ENCODE measurements around the gene RASSF1. TPM values are rescaled to one million over a fixed set of nuclear protein-coding genes. Genes with fewer than 3 reads are reported as not detected.

The RASSF1 gene
- total RNA-seq, 1 donor from 2014 or later = 11.4 TPM

- Histone ChIP-seq H3K4me3 (no peak overlapping the region), H3K4me1 (peaks cover 84% of the 10 kb centered on the region), H3K27ac (replicated peaks) (peak overlapping the region; percentile 99), H3K9me3 (replicated peaks) (no peaks in the 10 kb centered on the region), H3K36me3 (peaks cover 31% of the 10 kb centered on the region), H3K27me3 (ENCODE audit: low read depth) (no peaks in the 10 kb centered on the region)
- DNase-seq = no peak
- no peak for TF ChIP-seq CTCF (IDR thresholded peaks at IDR 0.05; ENCODE audit: borderline replicate concordance)
- intact Hi-C loops (cut with micrococcal nuclease) = no loop called here
These were observed 15.5 kb downstream of the RASSF1 start for GRCh38 chr3:50325113-50325480.

GRCh38 chr3:50324351-50325112, 16.1 kb downstream of the RASSF1 start:
- H3K4me3 ChIP-seq = peak overlapping the region; percentile 86
- peaks cover 90% of the 10 kb centered on the region for H3K4me1 ChIP-seq
- peak; percentile 92 for TF ChIP-seq CTCF (IDR thresholded peaks at IDR 0.05; ENCODE audit: borderline replicate concordance)
- H3K27ac ChIP-seq (replicated peaks) = peak overlapping the region; percentile 99
- peaks cover 31% of the 10 kb centered on the region for H3K36me3 ChIP-seq
- intact Hi-C loops (cut with micrococcal nuclease) = no loop called here
- H3K27me3 ChIP-seq (ENCODE audit: low read depth) = no peaks in the 10 kb centered on the region
- peak; percentile 74 for DNase-seq
- no peaks in the 10 kb centered on the region for H3K9me3 ChIP-seq (replicated peaks)

- Histone ChIP-seq H3K4me1 (peaks cover 93% of the 10 kb centered on the region), H3K9me3 (replicated peaks) (no peaks in the 10 kb centered on the region), H3K27ac (replicated peaks) (peak overlapping the region; percentile 99), H3K4me3 (peak overlapping the region; percentile 86), H3K27me3 (ENCODE audit: low read depth) (no peaks in the 10 kb centered on the region), H3K36me3 (peaks cover 33% of the 10 kb centered on the region)
- intact Hi-C loops (cut with micrococcal nuclease) = no loop called here
- DNase-seq = peak; percentile 74
- TF ChIP-seq CTCF (IDR thresholded peaks at IDR 0.05; ENCODE audit: borderline replicate concordance) = no peak
These were observed 16.9 kb downstream of the RASSF1 start for GRCh38 chr3:50323614-50324199.

GRCh38 chr3:50323092-50323600, 17.5 kb downstream of the RASSF1 start:
- Histone ChIP-seq H3K4me3 (peak overlapping the region; percentile 86), H3K27ac (replicated peaks) (peak overlapping the region; percentile 99), H3K9me3 (replicated peaks) (no peaks in the 10 kb centered on the region), H3K27me3 (ENCODE audit: low read depth) (no peaks in the 10 kb centered on the region), H3K4me1 (peaks cover 93% of the 10 kb centered on the region), H3K36me3 (peaks cover 39% of the 10 kb centered on the region)
- DNase-seq = peak; percentile 47
- no peak for TF ChIP-seq CTCF (IDR thresholded peaks at IDR 0.05; ENCODE audit: borderline replicate concordance)
- intact Hi-C loops (cut with micrococcal nuclease) = no loop called here

- Histone ChIP-seq H3K9me3 (replicated peaks) (no peaks in the 10 kb centered on the region), H3K27ac (replicated peaks) (peak within 1 kb of the TSS; percentile 99), H3K27me3 (ENCODE audit: low read depth) (no peaks in the 10 kb centered on the region), H3K4me3 (peak within 1 kb of the TSS; percentile 86), H3K36me3 (peaks cover 45% of the 10 kb centered on the region), H3K4me1 (peaks cover 93% of the 10 kb centered on the region)
- intact Hi-C loops (cut with micrococcal nuclease) = no loop called here
- no peak for TF ChIP-seq CTCF (IDR thresholded peaks at IDR 0.05; ENCODE audit: borderline replicate concordance)
- peak; percentile 73 for DNase-seq
These were observed 18.1 kb downstream of the RASSF1 start, which contains the start of gene HYAL2 for GRCh38 chr3:50322386-50323091. HYAL2 (minus strand) TSS chr3:50322745; CDS start chr3:50320489, 2,256 bp downstream.
